GM12864 (cell line): ENCODE measurements around the gene PKHD1.

Experiments
- DNase-seq: peaks from one replicate; pipeline ENCODE4 v3.0.0-alpha.2; 2011; ENCODE audit warnings: low read depth
- H3K4me3 ChIP-seq: 2 replicates; pipeline ENCODE4 v1.5.1; 2011; ENCODE audit warnings: mild to moderate bottlenecking, low read depth, low read length, control low read depth
- CTCF ChIP-seq: IDR thresholded peaks from 2 replicates; pipeline ENCODE4 v1.5.1; 2011; ENCODE audit warnings: low read depth, mild to moderate bottlenecking, moderate library complexity, low read length, control low read depth, inconsistent platforms; ENCODE audit errors: missing control alignments

PKHD1 gene

DNA sequence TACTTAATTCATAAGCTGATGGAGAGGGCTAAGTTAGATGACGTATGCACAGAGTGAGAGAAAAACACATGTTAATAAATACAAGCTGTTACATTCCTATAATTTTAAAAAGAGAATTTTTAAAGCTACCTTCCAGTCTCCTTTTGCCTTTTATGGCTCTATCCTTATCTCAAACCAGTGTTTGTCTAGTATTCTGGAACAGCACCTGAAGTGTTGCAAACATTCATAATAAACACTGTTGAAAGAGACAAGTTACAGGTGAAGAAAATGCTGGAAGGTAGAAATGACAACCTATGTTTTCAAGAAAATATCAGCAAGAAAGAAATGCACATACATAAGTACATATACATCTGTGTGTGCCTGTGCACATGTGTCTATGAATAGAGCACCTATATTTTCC, 409.1 kb downstream of the PKHD1 start:
- no peak for DNase-seq
- TF ChIP-seq CTCF: no peak
- no peak overlapping the region for H3K4me3 ChIP-seq

- no peak for TF ChIP-seq CTCF
- no peak for DNase-seq
- no peak overlapping the region for H3K4me3 ChIP-seq
Observed at GRCh38 chr6:51675922-51676275, 411.5 kb downstream of the PKHD1 start.

- no peak overlapping the region for H3K4me3 ChIP-seq
Observed at GRCh38 chr6:51675020-51675921, 412.1 kb downstream of the PKHD1 start.

GRCh38 chr6:51663525-51663924, 423.9 kb downstream of the PKHD1 start:
- DNase-seq: no peak
- TF ChIP-seq CTCF: no peak
- H3K4me3 ChIP-seq: no peak overlapping the region

More at GRCh38 chr6:51675020-51675921, 412.1 kb downstream of the PKHD1 start:
- TF ChIP-seq CTCF: no peak
- no peak for DNase-seq

DNA sequence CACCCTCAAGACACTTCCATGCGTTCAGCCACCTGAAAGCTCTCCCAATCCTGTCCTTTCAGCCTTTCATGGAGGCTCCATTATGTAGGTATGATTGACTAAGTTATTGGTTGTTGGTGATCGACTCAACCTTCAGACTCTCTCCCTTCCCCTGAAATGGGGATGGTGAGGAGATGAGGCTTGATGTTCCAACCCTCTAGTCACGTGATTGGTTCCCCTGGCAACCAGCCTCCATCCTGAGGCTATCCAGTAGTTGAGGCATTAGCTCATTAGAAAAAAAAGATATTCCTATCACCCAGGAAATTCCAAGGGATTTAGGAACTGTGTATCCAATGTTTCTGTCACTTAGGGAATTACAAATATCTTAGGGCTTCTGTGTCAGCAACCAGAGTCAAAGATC, 426.6 kb downstream of the PKHD1 start:
- no peak for TF ChIP-seq CTCF
- no peak overlapping the region for H3K4me3 ChIP-seq
- DNase-seq: no peak

GRCh38 chr6:51657491-51657890, 429.9 kb downstream of the PKHD1 start:
- TF ChIP-seq CTCF: no peak

DNA sequence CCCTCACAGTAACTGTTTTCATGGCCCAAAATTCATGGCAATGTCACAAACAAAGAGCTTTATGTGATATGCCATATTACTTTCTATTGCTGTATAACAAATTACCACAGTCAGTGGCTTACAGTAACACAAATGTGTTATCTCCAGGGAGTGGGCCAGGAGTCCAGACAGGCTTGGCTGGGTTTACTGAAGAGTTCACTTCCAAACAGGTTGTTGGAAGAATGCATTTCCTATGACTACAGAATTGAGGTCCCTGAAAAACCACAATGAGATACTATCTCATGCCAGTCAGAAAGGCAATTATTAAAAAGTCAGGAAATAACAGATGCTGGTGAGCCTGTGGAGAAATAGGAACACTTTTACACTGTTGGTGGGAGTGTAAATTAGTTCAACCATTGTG, 431.9 kb downstream of the PKHD1 start:
- TF ChIP-seq CTCF: no peak
- H3K4me3 ChIP-seq: no peak overlapping the region
- no peak for DNase-seq

More at GRCh38 chr6:51657491-51657890, 429.9 kb downstream of the PKHD1 start:
- H3K4me3 ChIP-seq: no peak overlapping the region
- no peak for DNase-seq
